RCC 7860 (cell line): Measurements from ENCODE around the gene CNTN4.

Experiments used
- DNase-seq: peaks from one replicate; pipeline ENCODE4 v3.0.0-alpha.2; 2015; ENCODE audit warnings: low spot score
- FAIRE-seq: peaks from 2 replicates; lab custom pipeline; 2012; peaks lifted over from hg19 to GRCh38; lab: Jason Lieb, UNC

The CNTN4 gene

GRCh38 chr3:2657971-2658370 lies 559.3 kb downstream of the CNTN4 start:
- no peak for FAIRE-seq
- DNase-seq = no peak

GRCh38 chr3:2659896-2660295 lies 561.2 kb downstream of the CNTN4 start:
- DNase-seq = no peak
- no peak for FAIRE-seq

GRCh38 chr3:2661078-2661477 lies 562.4 kb downstream of the CNTN4 start:
- DNase-seq = no peak
- no peak for FAIRE-seq

- DNase-seq = no peak
- no peak for FAIRE-seq
These were observed 578.8 kb downstream of the CNTN4 start for GRCh38 chr3:2677501-2677900.

- FAIRE-seq = no peak
- no peak for DNase-seq
These were observed 581.6 kb downstream of the CNTN4 start for GRCh38 chr3:2680236-2680635.

- DNase-seq (no peak), FAIRE-seq (no peak)
These were observed 585.4 kb downstream of the CNTN4 start for GRCh38 chr3:2684046-2684445.

GRCh38 chr3:2686816-2687502 lies 588.3 kb downstream of the CNTN4 start:
- FAIRE-seq (no peak), DNase-seq (no peak)

GRCh38 chr3:2697589-2697988 lies 598.9 kb downstream of the CNTN4 start:
- DNase-seq = no peak
- FAIRE-seq = no peak

- no peak for FAIRE-seq
- DNase-seq = no peak
These were observed 602.8 kb downstream of the CNTN4 start for GRCh38 chr3:2701471-2701870.

- no peak for FAIRE-seq
These were observed 607.6 kb downstream of the CNTN4 start for GRCh38 chr3:2706144-2706835.

GRCh38 chr3:2706836-2707210 lies 608.2 kb downstream of the CNTN4 start:
- FAIRE-seq (no peak), DNase-seq (no peak)

More at GRCh38 chr3:2706144-2706835, 607.6 kb downstream of the CNTN4 start:
- no peak for DNase-seq

- no peak for FAIRE-seq
- no peak for DNase-seq
These were observed 612.4 kb downstream of the CNTN4 start for GRCh38 chr3:2711081-2711480.

- DNase-seq = no peak
- FAIRE-seq = no peak
These were observed 615.3 kb downstream of the CNTN4 start for GRCh38 chr3:2713923-2714322.

- FAIRE-seq (no peak), DNase-seq (no peak)
These were observed 616.2 kb downstream of the CNTN4 start for GRCh38 chr3:2714834-2715233.

- DNase-seq (no peak), FAIRE-seq (no peak)
These were observed 628.4 kb downstream of the CNTN4 start for GRCh38 chr3:2727101-2727500.

- DNase-seq (no peak), FAIRE-seq (no peak)
These were observed 629.1 kb downstream of the CNTN4 start for GRCh38 chr3:2727610-2728318.

GRCh38 chr3:2731843-2732242 lies 633.2 kb downstream of the CNTN4 start:
- DNase-seq = no peak

GRCh38 chr3:2735392-2735894 lies 636.8 kb downstream of the CNTN4 start:
- FAIRE-seq (no peak), DNase-seq (no peak)

More at GRCh38 chr3:2731843-2732242, 633.2 kb downstream of the CNTN4 start:
- no peak for FAIRE-seq

GRCh38 chr3:2741516-2741915 lies 642.9 kb downstream of the CNTN4 start:
- DNase-seq (no peak), FAIRE-seq (no peak)

- DNase-seq (no peak), FAIRE-seq (no peak)
These were observed 666.4 kb downstream of the CNTN4 start for GRCh38 chr3:2765002-2765579.

GRCh38 chr3:2770451-2770850 lies 671.8 kb downstream of the CNTN4 start:
- no peak for DNase-seq
- no peak for FAIRE-seq
